ENCODE data around the gene C12orf57.
A peak's percentile ranks its signal among the peaks of the same experiment; 100 is the strongest.
"Not testable (repeated sequence)": the region's sequence is repeated elsewhere in the genome, so short reads cannot be mapped to it uniquely, and the experiment has no call there.

C12orf57 gene

GRCh38 chr12:6943722-6944380 is at the start of gene C12orf57, which contains the start of gene RNU7-1:
C12orf57 (plus strand) TSS chr12:6944022; CDS start chr12:6944122, 100 bp downstream.
RNU7-1 (plus strand) TSS chr12:6943816.
- DNase-seq: peak; percentile 97

GRCh38 chr12:6894321-6894720 is 49.5 kb upstream of the C12orf57 start:
- no peak for DNase-seq

- no peak for DNase-seq
These were observed 46.9 kb upstream of the C12orf57 start for GRCh38 chr12:6896846-6897435.

- DNase-seq: no peak
These were observed 44.4 kb upstream of the C12orf57 start for GRCh38 chr12:6899427-6899826.

GRCh38 chr12:6899837-6900519 is 43.8 kb upstream of the C12orf57 start:
- peak; percentile 87 for DNase-seq

- no peak for DNase-seq
These were observed 41.4 kb upstream of the C12orf57 start for GRCh38 chr12:6902448-6902847.

- peak; percentile 53 for DNase-seq
These were observed 40.1 kb upstream of the C12orf57 start for GRCh38 chr12:6903722-6904121.

- DNase-seq: peak; percentile 99
These were observed 39.2 kb upstream of the C12orf57 start, which contains the start of gene LRRC23 for GRCh38 chr12:6904280-6905276. LRRC23 (plus strand) TSS chr12:6904822; CDS start chr12:6905634, 812 bp downstream.

GRCh38 chr12:6905414-6906040 is 38.3 kb upstream of the C12orf57 start:
- DNase-seq: no peak

- DNase-seq: not testable (repeated sequence)
These were observed 35.7 kb upstream of the C12orf57 start for GRCh38 chr12:6908141-6908540.

GRCh38 chr12:6909421-6910145 is 34.2 kb upstream of the C12orf57 start:
- DNase-seq: no peak

- DNase-seq: no peak
These were observed 31.5 kb upstream of the C12orf57 start for GRCh38 chr12:6912164-6912935.

GRCh38 chr12:6914246-6914946 is 29.4 kb upstream of the C12orf57 start, which contains the start of gene ENO2:
ENO2 (plus strand) TSS chr12:6914580; CDS start chr12:6915833, 1,253 bp downstream.
- peak; percentile 80 for DNase-seq

GRCh38 chr12:6914947-6915788 is 28.7 kb upstream of the C12orf57 start:
- DNase-seq: peak; percentile 56

- no peak for DNase-seq
These were observed 28.0 kb upstream of the C12orf57 start for GRCh38 chr12:6915789-6916285.

GRCh38 chr12:6916426-6917200 is 27.2 kb upstream of the C12orf57 start:
- no peak for DNase-seq

GRCh38 chr12:6917491-6918231 is 26.2 kb upstream of the C12orf57 start:
- no peak for DNase-seq

Data from hematopoietic multipotent progenitor cell treated with erythropoietin and hydrocortisone succinate and interleukin-3 and kit ligand, for 4 days (in vitro differentiated cells).